Neutrophil (primary cell): ENCODE results near the gene CHRND.

Experiments used
- H3K27ac ChIP-seq: fragments of 200-600 bp; sonication (generic); 2 replicates; pipeline ENCODE4 v1.5.1; 2016; ENCODE audit warnings: mild to moderate bottlenecking, moderate library complexity
- H3K27me3 ChIP-seq: fragments of 200-600 bp; sonication (generic); 2 replicates; pipeline ENCODE4 v1.6.0; 2016; ENCODE audit warnings: mild to moderate bottlenecking
- H3K36me3 ChIP-seq: fragments of 200-600 bp; sonication (generic); 2 replicates; pipeline ENCODE4 v1.5.1; 2017
- H3K4me1 ChIP-seq, 2 experiments: fragments of 200-600 bp in 1 of 2; sonication (generic) in 1 of 2; 1 replicate in 1 of 2; 2 replicates in 1 of 2; pipeline versions ENCODE4 v1.5.1 to v1.6.1; 2013 to 2016; ENCODE audit warnings: low read depth in 1 of 2, low read length in 1 of 2, mild to moderate bottlenecking in 1 of 2, moderate library complexity in 1 of 2; ENCODE audit not compliant: control insufficient read depth in 1 of 2, insufficient read depth in 1 of 2
- H3K4me3 ChIP-seq, 2 experiments: fragments of 200-600 bp in 1 of 2; sonication (generic) in 1 of 2; 1 replicate in 1 of 2; 2 replicates in 1 of 2; pipeline ENCODE4 v1.5.1; 2013 to 2016; ENCODE audit warnings: low read depth in 1 of 2, low read length in 1 of 2, mild to moderate bottlenecking in 1 of 2, moderate library complexity in 1 of 2
- H3K9me3 ChIP-seq: fragments of 200-600 bp; sonication (generic); 2 replicates; pipeline ENCODE4 v1.5.1; 2016
- CTCF ChIP-seq: fragments of 200-600 bp; sonication (generic); IDR thresholded peaks from 2 replicates; pipeline ENCODE4 v1.5.1; 2016; ENCODE audit warnings: antibody characterized with exemption

Gene CHRND

DNA sequence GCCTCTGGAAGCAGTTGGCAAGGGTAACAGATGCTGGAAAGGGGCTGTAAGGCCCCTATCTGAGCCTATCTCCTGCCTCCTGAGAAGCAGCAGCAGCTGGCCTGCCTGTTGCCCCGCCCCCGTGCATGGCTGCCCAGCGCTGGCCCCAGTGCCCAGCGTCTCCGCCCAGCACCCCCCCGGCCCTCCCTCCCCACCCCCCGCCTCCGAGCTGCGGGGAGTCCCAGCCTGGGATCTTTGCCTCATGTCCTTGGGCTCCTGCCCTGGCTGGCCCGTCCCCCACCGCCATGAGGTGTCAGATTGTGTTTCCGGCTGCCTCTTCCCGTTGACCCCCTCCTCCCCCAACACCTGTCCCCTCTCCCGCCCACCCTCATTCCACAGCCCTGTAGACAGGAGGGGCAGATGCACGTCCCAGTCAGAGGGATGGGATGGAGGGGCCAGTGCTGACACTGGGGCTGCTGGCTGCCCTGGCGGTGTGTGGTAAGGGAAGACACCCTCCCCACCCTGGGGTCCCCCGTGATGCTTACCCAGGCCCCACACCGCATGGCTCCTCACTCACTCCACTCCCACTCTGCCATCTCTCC, at the start of gene CHRND:
Gene CHRND, plus strand, starts transcription at position 370 of the 581 bp plus-strand sequence. Its CDS starts 56 bp downstream, at position 426.
- no peaks in the 10 kb centered on the region for H3K36me3 ChIP-seq
- peaks cover 83% of the 10 kb centered on the region for H3K27me3 ChIP-seq
- peaks cover 0 to 9% of the 10 kb centered on the region in 2 experiments for H3K4me1 ChIP-seq
- no peak within 1 kb of the TSS for H3K4me3 ChIP-seq
- H3K9me3 ChIP-seq, result no peaks in the 10 kb centered on the region
- TF ChIP-seq CTCF, result no peak
- no peak within 1 kb of the TSS for H3K27ac ChIP-seq

- H3K4me1 ChIP-seq, result no peaks in the 10 kb centered on the region
- no peak for TF ChIP-seq CTCF
- no peak overlapping the region for H3K27ac ChIP-seq
- no peaks in the 10 kb centered on the region for H3K36me3 ChIP-seq
- no peak overlapping the region for H3K4me3 ChIP-seq
- H3K27me3 ChIP-seq, result peaks cover 32% of the 10 kb centered on the region
- H3K9me3 ChIP-seq, result no peaks in the 10 kb centered on the region
Measured at GRCh38 chr2:232476791-232477190, 49.2 kb upstream of the CHRND start.

DNA sequence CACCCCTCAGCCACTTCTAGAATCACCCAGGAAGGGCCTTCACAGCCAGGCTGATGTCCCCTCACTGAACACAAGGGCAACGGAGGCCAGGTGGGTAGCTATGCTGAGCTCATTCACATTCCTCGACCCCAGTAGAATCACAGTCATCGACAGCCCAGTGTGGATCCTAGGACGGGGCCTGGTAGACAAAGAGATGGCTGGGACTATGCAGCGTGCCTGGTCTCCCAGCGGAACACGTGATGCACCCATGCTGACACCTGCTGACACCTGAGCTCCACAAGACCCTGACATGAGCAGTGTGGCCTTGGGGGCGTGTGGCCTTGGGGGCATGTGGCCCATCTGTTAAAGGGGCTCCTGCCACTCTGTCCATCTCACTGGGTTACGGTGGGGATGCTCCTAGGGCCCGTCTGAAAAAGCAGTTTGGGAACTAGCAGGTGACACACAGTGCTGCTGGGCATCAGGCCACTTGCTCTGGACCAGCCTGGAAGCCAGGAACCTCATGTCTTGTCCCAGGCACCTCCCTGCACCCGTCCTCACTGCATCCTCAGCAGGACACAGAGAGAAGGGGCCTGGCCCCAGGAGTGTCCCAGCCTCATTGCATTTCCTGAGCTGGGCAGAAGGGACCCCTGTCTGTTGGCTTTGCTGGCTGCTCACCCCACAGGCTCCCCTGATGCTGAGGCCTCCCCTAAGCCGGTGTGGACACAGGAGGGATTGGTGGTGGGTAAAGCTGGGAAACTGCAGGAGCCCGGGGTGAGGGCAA, 48.0 kb upstream of the CHRND start:
- Histone ChIP-seq H3K4me3 (no peak overlapping the region), H3K4me1 (no peaks in the 10 kb centered on the region), H3K27me3 (peaks cover 23% of the 10 kb centered on the region), H3K36me3 (no peaks in the 10 kb centered on the region), H3K27ac (no peak overlapping the region), H3K9me3 (no peaks in the 10 kb centered on the region)
- no peak for TF ChIP-seq CTCF

DNA sequence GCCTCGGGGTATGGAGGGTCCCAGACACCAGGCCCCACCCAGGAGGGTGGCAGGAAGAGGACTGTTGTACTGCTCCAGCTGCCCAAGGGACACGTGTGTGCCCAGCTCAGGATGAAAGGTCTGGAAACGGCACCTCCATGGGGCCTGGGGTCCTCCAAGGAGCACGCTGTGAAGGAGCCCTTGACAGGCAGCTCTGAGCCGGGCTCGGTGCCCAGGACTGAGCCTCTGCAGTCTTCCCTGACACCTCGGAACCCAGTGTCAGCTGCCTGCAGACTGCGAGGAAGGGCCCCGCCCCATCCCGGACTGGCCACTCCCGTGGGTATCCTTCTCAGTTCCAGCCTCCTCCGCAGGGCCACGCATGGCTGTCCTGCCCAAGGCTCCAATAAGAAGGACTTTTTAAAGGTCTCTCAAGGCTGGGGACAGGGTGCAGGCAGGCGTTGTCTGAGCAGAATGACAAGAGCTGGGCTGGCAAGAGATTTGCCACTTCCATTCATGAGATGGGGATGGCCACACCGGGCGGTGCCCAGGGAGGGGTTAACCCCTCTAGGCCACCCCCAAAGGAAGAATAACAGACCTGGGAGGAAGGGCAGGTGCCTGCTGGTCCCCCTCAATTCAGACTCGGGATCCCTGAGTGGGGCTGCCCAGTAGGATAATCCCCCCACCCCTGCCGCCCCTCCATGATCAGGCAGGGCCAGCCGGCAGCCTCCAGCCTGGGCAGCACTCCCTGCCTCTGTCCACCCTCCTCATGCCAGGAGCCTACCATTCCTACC, 47.2 kb upstream of the CHRND start:
- H3K9me3 ChIP-seq, result no peaks in the 10 kb centered on the region
- no peak for TF ChIP-seq CTCF
- peaks cover 23% of the 10 kb centered on the region for H3K27me3 ChIP-seq
- H3K36me3 ChIP-seq, result no peaks in the 10 kb centered on the region
- H3K27ac ChIP-seq, result no peak overlapping the region
- H3K4me3 ChIP-seq, result no peak overlapping the region
- no peaks in the 10 kb centered on the region for H3K4me1 ChIP-seq

- H3K9me3 ChIP-seq, result no peaks in the 10 kb centered on the region
- no peak overlapping the region for H3K27ac ChIP-seq
- H3K27me3 ChIP-seq, result peaks cover 23% of the 10 kb centered on the region
- H3K4me1 ChIP-seq, result no peaks in the 10 kb centered on the region
- no peaks in the 10 kb centered on the region for H3K36me3 ChIP-seq
- no peak for TF ChIP-seq CTCF
- no peak overlapping the region for H3K4me3 ChIP-seq
Measured at GRCh38 chr2:232479341-232480200, 46.4 kb upstream of the CHRND start.
